ENCODE results near the gene FAM234A. TPM values are rescaled to one million over a fixed set of nuclear protein-coding genes. Genes with fewer than 3 reads are reported as not detected.

The FAM234A gene
- total RNA-seq, 1 experiment from 2014 or later = 94.9 TPM

DNA sequence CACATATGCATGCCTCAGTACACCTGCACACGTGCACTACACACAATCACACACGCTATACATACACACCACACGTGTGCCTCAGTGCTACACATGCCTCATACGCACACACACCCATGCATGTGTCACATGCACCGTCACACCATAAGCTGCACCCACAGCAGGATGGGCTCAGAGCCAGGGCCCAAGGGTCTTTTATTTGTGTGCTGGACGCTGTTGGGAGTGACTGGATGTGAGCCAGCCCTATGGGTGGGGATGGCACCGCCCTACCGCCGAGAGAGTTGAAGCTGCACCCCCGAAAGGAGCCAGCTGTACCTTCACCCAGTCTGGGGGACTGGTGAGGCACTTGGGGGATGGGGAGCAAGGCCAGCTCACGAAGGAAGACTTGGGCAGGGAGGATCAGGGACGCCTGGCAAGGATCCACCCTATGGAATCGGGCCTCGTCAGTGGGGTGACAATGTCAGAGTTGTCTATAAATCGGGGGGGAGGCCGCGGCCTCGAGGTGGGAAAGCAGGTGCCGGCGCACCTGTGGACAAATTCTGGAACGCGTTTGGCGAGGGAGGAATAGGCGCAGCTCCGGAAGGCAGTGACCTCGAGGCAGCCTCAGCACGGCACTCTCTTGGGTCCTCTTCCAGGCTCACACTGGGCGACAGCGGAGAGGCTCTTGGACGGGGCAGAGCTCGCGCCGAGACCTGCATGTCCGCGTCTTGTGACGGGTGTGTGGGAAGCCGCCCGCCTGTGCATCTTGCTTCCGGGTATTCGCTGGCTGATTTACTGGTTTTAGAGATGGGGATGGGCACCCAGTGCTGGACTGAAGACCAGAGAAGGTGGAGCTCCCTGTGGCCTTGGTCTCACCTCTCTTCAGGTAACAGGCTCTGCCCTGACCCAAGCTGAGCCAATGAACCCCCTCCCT, 33.8 kb downstream of the FAM234A start:
- H2AK5ac ChIP-seq (ENCODE audit: insufficient read length, low read length) = no peak overlapping the region
- peaks cover 0 to 6% of the 10 kb centered on the region in 2 experiments; a peak in 1 of 4 replicates for H3K4me1 Mint-ChIP-seq
- H3K4me2 ChIP-seq (ENCODE audit: insufficient read depth, insufficient read length, low read length) = no peak overlapping the region
- no peak overlapping the region for H3T11ph ChIP-seq (ENCODE audit: low read length)
- H2BK12ac ChIP-seq (ENCODE audit: insufficient read length, low read depth, low read length) = no peak overlapping the region
- TF ChIP-seq, protein P1, sequence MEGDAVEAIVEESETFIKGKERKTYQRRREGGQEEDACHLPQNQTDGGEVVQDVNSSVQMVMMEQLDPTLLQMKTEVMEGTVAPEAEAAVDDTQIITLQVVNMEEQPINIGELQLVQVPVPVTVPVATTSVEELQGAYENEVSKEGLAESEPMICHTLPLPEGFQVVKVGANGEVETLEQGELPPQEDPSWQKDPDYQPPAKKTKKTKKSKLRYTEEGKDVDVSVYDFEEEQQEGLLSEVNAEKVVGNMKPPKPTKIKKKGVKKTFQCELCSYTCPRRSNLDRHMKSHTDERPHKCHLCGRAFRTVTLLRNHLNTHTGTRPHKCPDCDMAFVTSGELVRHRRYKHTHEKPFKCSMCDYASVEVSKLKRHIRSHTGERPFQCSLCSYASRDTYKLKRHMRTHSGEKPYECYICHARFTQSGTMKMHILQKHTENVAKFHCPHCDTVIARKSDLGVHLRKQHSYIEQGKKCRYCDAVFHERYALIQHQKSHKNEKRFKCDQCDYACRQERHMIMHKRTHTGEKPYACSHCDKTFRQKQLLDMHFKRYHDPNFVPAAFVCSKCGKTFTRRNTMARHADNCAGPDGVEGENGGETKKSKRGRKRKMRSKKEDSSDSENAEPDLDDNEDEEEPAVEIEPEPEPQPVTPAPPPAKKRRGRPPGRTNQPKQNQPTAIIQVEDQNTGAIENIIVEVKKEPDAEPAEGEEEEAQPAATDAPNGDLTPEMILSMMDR (conservative IDR thresholded peaks at IDR 0.05) = no peak
- H3K23ac ChIP-seq (ENCODE audit: insufficient read length, low read depth, low read length) = no peak overlapping the region
- H4K5ac ChIP-seq (ENCODE audit: insufficient read length, low read depth, low read length) = no peak overlapping the region
- peak overlapping the region; percentile 21 for H4K8ac ChIP-seq (replicated peaks; ENCODE audit: insufficient read length, low read depth, low read length)
- H3K14ac ChIP-seq (ENCODE audit: insufficient read depth, low read length) = no peak overlapping the region
- H2BK20ac ChIP-seq (ENCODE audit: low read depth, low read length, poor library complexity, severe bottlenecking) = no peak overlapping the region
- no peaks in the 10 kb centered on the region; a peak in 1 of 5 replicates for H3K9me3 Mint-ChIP-seq
- H3K79me2 ChIP-seq (ENCODE audit: insufficient read depth, low read length) = no peaks in the 10 kb centered on the region
- peak overlapping the region in 2 of 3 experiments; percentile 44 to 61; a peak in 3 of 7 replicates for H3K27ac Mint-ChIP-seq
- no peaks in the 10 kb centered on the region for H3K23me2 ChIP-seq (ENCODE audit: insufficient read length, low read depth, low read length, poor library complexity, severe bottlenecking)
- no peaks in the 10 kb centered on the region for H3K27me3 Mint-ChIP-seq (ENCODE audit: low read depth)
- no peak overlapping the region for H3K18ac ChIP-seq (ENCODE audit: insufficient read length, low read depth, low read length)
- no peaks in the 10 kb centered on the region for H3K9me3 ChIP-seq (ENCODE audit: control insufficient read depth, low read depth, low read length)
- H4K20me1 ChIP-seq (ENCODE audit: control insufficient read depth, insufficient read depth, insufficient read length) = no peaks in the 10 kb centered on the region
- H3K27ac ChIP-seq (ENCODE audit: insufficient read length, low read depth, low read length) = no peak overlapping the region
- H3K9ac ChIP-seq (ENCODE audit: extremely low read depth, insufficient read length, low read length) = no peak overlapping the region
- no peak overlapping the region for H2BK120ac ChIP-seq (ENCODE audit: low read depth, low read length, poor library complexity, severe bottlenecking)
- peaks cover 0 to 8% (median 4%) of the 10 kb centered on the region in 3 experiments; a peak in 3 of 7 replicates for H3K36me3 Mint-ChIP-seq (ENCODE audit: insufficient read depth in 1 of 3, low read depth in 3 of 3)
- no peaks in the 10 kb centered on the region for H3K79me1 ChIP-seq (ENCODE audit: insufficient read depth, low read depth, low read length, poor library complexity, severe bottlenecking)
- no peak overlapping the region for H4K91ac ChIP-seq (ENCODE audit: insufficient read length, low read depth, low read length)
- H3K27me3 ChIP-seq (ENCODE audit: insufficient read depth, low read length) = no peaks in the 10 kb centered on the region
- H3K4me3 Mint-ChIP-seq = no peak overlapping the region
- H2AFZ ChIP-seq (ENCODE audit: low read length) = no peak overlapping the region
- H3K56ac ChIP-seq (ENCODE audit: insufficient read length, low read depth, low read length) = no peak overlapping the region
- H3K4me1 ChIP-seq (ENCODE audit: insufficient read depth, low read length) = no peaks in the 10 kb centered on the region
- H3K4ac ChIP-seq (ENCODE audit: low read depth, low read length) = no peak overlapping the region
- no CpG with 5 or more reads among the region's 40 CpGs for WGBS (ENCODE audit: extremely low coverage, insufficient read length, low lambda C conversion rate)
- H2BK15ac ChIP-seq (ENCODE audit: low read depth, low read length) = no peak overlapping the region
- DNase-seq = peak; percentile 38
- no peak overlapping the region for H2BK5ac ChIP-seq (ENCODE audit: insufficient read length, low read length)

Data from H9 (cell line).